Muscle layer of colon (tissue), 2 donors: Measurements from ENCODE around the gene TACR2.

Experiments used
- H3K27ac ChIP-seq: one replicate; pipeline ENCODE4 v1.7.0; 2013; ENCODE audit warnings: low read depth, mild to moderate bottlenecking, low read length, moderate library complexity
- H3K27me3 ChIP-seq, 2 donors: one replicate each; pipeline ENCODE4 v1.7.0; 2013; ENCODE audit warnings: low read length in 2 of 2, mild to moderate bottlenecking in 2 of 2; ENCODE audit not compliant: insufficient read depth in 2 of 2, control insufficient read depth in 1 of 2
- H3K36me3 ChIP-seq: one replicate; pipeline ENCODE4 v1.7.0; 2013; ENCODE audit warnings: mild to moderate bottlenecking, low read length; ENCODE audit not compliant: insufficient read depth
- H3K4me1 ChIP-seq: one replicate; pipeline ENCODE4 v1.7.0; 2013; ENCODE audit warnings: mild to moderate bottlenecking, low read length; ENCODE audit not compliant: insufficient read depth
- H3K4me3 ChIP-seq, 2 donors: one replicate each; pipeline ENCODE4 v1.7.0; 2013; ENCODE audit warnings: low read length in 2 of 2, low read depth in 1 of 2, mild to moderate bottlenecking in 1 of 2, moderate library complexity in 1 of 2
- H3K9ac ChIP-seq: one replicate; pipeline ENCODE4 v1.7.0; 2013; ENCODE audit warnings: low read length
- H3K9me3 ChIP-seq: one replicate; pipeline ENCODE4 v1.7.0; 2013; ENCODE audit warnings: mild to moderate bottlenecking, low read length
- donor health status: abdominal sarcoma.
- donor health status: Adenocarcinoma of cecum.

TACR2 gene

DNA sequence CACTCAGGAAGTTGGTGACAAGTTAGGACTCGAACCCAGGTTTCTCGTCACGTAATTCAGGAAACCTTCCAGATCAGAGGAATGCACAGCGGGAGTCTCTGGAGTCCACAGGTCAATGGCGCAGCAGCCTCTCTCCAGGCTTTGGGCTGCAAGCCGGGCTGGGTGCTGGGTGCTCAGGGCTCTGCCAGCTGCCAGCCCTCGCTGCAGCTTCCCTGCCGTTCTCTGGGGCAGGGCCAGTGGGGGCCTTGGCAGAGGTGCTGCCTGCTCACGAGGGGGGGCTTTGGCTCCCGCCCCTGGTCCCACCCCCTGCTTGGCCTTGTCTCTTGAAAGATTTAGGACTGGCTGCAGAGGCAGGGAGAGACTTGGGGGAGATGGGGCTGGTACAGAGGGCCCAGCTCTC lies at the start of gene TACR2:
TACR2 (minus strand) TSS at position 224 of the 400 bp plus-strand sequence. CDS start 595 bp downstream, outside the sequence.
- H3K27ac ChIP-seq: peak within 1 kb of the TSS; percentile 77
- no peaks in the 10 kb centered on the region for H3K27me3 ChIP-seq
- peak within 1 kb of the TSS; percentile 94 for H3K9ac ChIP-seq
- peak within 1 kb of the TSS; percentile 67 for H3K4me3 ChIP-seq
- no peaks in the 10 kb centered on the region for H3K9me3 ChIP-seq
- H3K36me3 ChIP-seq: no peaks in the 10 kb centered on the region
- H3K4me1 ChIP-seq: peaks cover 54% of the 10 kb centered on the region

DNA sequence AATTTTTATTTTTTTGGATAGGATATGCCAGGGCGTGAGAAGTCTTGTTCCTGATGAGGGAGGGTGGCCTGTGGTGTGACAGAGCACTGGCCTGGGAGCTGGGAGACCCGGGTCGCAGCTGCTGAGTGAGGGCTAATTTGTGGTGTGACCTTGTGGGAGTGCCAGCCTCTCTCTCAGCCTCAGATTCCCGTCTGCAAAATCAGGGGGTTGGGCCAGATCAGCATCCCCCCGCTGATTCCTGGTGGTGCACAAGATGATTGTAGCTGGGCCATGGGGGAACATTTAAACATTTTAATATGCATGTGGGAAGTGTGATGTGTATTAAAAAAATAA lies 49.4 kb upstream of the TACR2 start:
- Histone ChIP-seq H3K27me3 (no peaks in the 10 kb centered on the region), H3K36me3 (no peaks in the 10 kb centered on the region), H3K4me3 (no peak overlapping the region), H3K9ac (no peak overlapping the region), H3K27ac (peak overlapping the region; percentile 45), H3K4me1 (peaks cover 49% of the 10 kb centered on the region), H3K9me3 (no peaks in the 10 kb centered on the region)

- H3K9me3 ChIP-seq: no peaks in the 10 kb centered on the region
- no peaks in the 10 kb centered on the region for H3K27me3 ChIP-seq
- peaks cover 54% of the 10 kb centered on the region for H3K4me1 ChIP-seq
- H3K9ac ChIP-seq: peak overlapping the region; percentile 1
- H3K36me3 ChIP-seq: no peaks in the 10 kb centered on the region
- H3K4me3 ChIP-seq: no peak overlapping the region
- H3K27ac ChIP-seq: peak overlapping the region; percentile 45
These were observed 48.9 kb upstream of the TACR2 start for GRCh38 chr10:69465457-69466157.

DNA sequence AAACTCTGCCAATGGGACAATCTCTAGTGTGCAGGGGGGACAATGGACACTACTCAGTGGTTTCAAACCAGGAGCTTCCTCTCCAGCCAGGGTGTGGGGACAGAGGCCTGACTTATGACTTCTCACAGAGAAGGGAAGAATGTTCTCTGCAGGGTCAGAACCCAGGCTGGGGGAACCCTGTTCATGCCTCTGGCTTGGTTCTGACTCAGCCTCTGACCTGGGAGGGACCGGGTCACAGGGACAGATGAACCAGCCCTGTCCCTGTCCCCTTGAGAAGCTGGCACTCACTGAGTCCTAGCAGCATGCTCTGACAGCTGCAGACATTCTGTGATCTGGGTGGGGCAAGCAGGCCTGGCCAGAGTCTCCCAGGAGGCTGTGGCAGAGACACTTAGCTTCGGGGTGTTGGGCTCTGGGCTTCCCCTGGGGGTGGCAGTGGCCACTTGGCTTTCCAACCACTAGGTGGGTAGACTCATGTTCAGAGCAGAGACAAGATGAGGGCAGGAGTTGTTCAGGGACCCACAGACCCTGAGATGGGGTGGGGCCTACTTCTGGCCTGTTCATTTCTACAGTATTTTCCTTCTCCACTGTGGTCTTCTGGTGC lies 48.2 kb upstream of the TACR2 start:
- Histone ChIP-seq H3K9me3 (no peaks in the 10 kb centered on the region), H3K27me3 (no peaks in the 10 kb centered on the region), H3K27ac (peak overlapping the region; percentile 45), H3K4me1 (peaks cover 61% of the 10 kb centered on the region), H3K4me3 (no peak overlapping the region), H3K36me3 (no peaks in the 10 kb centered on the region), H3K9ac (peak overlapping the region; percentile 1)

- peak overlapping the region; percentile 1 for H3K9ac ChIP-seq
- no peak overlapping the region for H3K4me3 ChIP-seq
- H3K27me3 ChIP-seq: no peaks in the 10 kb centered on the region
- H3K4me1 ChIP-seq: peaks cover 66% of the 10 kb centered on the region
- H3K27ac ChIP-seq: peak overlapping the region; percentile 45
- H3K9me3 ChIP-seq: no peaks in the 10 kb centered on the region
- H3K36me3 ChIP-seq: peaks cover 3% of the 10 kb centered on the region
These were observed 47.7 kb upstream of the TACR2 start for GRCh38 chr10:69464401-69464800.

DNA sequence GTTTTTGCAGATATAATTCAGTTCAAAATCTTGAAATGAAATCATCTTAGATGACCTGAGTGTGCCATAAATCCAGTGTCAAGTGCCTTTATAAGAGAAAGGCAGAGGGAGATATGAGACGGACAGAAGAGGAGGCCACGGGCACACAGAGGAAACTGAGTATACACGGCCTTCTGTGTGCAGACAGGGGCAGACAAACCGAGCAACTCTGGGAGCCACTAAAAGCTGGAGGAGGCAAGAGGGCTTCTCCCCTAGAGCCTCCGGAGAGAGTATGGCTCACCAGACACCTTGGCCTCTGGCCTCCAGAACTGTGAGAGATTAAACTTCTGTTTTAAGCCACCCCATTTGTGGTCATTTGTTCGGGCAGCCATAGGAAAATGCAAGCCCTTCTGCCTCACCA lies 47.2 kb upstream of the TACR2 start:
- Histone ChIP-seq H3K4me1 (peaks cover 71% of the 10 kb centered on the region), H3K9ac (no peak overlapping the region), H3K9me3 (no peaks in the 10 kb centered on the region), H3K4me3 (no peak overlapping the region), H3K27ac (peak overlapping the region; percentile 45), H3K36me3 (peaks cover 4% of the 10 kb centered on the region), H3K27me3 (no peaks in the 10 kb centered on the region)

DNA sequence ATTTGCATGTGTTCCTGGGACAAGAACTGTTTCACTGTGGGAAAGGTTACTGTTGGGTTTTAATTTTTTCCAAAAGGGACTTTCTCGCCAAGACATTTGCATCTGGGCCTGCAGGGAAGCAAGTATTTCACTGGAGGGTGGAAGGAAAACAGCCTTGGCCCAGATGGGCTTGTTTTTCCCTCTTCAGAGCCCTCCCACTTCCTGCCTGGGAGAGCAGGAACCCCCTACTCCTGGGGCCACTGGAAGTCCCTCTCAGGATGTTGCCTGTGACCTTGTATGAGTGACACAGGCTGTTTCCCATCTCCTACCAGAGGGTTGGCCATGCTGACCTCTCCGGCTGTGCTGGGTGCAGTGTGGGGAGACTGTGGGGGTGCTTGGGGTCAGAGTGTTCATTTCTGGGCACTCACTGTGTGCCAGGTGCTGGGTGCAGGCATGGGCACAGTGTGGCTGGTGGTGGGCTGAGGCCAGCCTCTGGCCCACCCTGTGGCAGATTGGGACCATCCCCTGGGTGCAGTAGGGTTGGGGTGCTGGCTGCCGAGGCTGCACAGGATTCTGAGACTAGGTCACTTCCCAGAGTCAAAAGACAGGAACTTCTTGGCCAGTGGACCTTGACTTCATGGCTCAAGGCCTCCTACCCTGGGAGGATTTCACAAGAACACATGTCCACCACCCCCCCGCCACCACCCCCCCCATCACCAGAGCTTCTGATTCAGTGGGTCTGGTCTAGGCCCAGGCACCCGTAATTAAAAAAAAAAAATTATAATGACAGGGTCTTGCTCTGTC lies 44.7 kb upstream of the TACR2 start:
- peaks cover 85% of the 10 kb centered on the region for H3K4me1 ChIP-seq
- no peaks in the 10 kb centered on the region for H3K9me3 ChIP-seq
- peak overlapping the region; percentile 71 for H3K27ac ChIP-seq
- no peak overlapping the region for H3K9ac ChIP-seq
- no peak overlapping the region for H3K4me3 ChIP-seq
- H3K27me3 ChIP-seq: no peaks in the 10 kb centered on the region
- peaks cover 9% of the 10 kb centered on the region for H3K36me3 ChIP-seq

GRCh38 chr10:69460576-69461242 lies 44.0 kb upstream of the TACR2 start:
- Histone ChIP-seq H3K4me3 (no peak overlapping the region), H3K9ac (no peak overlapping the region), H3K27me3 (no peaks in the 10 kb centered on the region), H3K9me3 (no peaks in the 10 kb centered on the region), H3K36me3 (peaks cover 9% of the 10 kb centered on the region), H3K27ac (peak overlapping the region; percentile 71), H3K4me1 (peaks cover 78% of the 10 kb centered on the region)

- H3K27ac ChIP-seq: peak overlapping the region; percentile 71
- peaks cover 9% of the 10 kb centered on the region for H3K36me3 ChIP-seq
- no peak overlapping the region for H3K9ac ChIP-seq
- no peak overlapping the region for H3K4me3 ChIP-seq
- peaks cover 71% of the 10 kb centered on the region for H3K4me1 ChIP-seq
- no peaks in the 10 kb centered on the region for H3K27me3 ChIP-seq
- no peaks in the 10 kb centered on the region for H3K9me3 ChIP-seq
These were observed 43.3 kb upstream of the TACR2 start for GRCh38 chr10:69459893-69460575.

DNA sequence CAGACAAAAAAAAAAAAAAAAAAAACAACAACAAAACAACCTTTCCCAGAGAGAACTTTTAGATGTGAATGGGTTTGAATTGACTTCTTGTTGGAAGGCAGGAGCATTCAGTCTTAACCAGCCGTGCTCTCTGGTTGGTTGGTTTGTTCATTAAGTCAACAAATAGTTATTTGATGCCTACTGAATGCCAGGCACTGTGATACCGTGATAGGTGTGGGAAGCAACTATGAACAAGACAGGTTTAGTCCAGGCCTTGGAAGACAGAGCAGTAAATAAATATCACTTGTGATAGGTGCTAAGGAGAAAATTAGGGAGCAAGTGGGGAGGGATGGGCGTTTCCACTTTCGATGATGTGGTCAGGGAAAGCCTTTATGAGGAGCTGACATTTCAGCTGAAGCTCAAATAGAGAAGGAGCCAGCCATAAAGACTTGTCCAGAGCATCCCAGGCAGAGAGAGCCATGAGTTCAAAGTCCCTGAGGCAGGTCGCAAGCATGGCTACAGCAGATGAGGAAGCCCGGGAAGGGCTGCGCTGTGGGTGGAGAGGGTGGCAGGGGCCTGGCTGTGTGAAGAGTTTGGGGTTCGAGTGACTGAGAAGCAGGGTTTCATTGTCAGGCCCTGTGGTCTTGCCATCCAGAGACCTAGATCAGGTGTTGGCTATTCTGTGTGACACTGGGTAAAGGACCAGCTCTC lies 42.5 kb upstream of the TACR2 start:
- H3K36me3 ChIP-seq: peaks cover 9% of the 10 kb centered on the region
- no peaks in the 10 kb centered on the region for H3K9me3 ChIP-seq
- H3K9ac ChIP-seq: no peak overlapping the region
- H3K27me3 ChIP-seq: no peaks in the 10 kb centered on the region
- H3K27ac ChIP-seq: peak overlapping the region; percentile 71
- peaks cover 63% of the 10 kb centered on the region for H3K4me1 ChIP-seq
- H3K4me3 ChIP-seq: no peak overlapping the region
